HG02610 (cell line): Measurements from ENCODE around the gene GPHB5.
"Not testable (repeated sequence)": the region's sequence is repeated elsewhere in the genome, so short reads cannot be mapped to it uniquely, and the experiment has no call there.

Experiments
- ATAC-seq: cut with Tn5 transposase; IDR thresholded peaks from one replicate; pipeline ENCODE4 v1.9.1; 2021; ENCODE audit warnings: mild to moderate bottlenecking, moderate library complexity; ENCODE audit not compliant: unreplicated experiment

Gene GPHB5

DNA sequence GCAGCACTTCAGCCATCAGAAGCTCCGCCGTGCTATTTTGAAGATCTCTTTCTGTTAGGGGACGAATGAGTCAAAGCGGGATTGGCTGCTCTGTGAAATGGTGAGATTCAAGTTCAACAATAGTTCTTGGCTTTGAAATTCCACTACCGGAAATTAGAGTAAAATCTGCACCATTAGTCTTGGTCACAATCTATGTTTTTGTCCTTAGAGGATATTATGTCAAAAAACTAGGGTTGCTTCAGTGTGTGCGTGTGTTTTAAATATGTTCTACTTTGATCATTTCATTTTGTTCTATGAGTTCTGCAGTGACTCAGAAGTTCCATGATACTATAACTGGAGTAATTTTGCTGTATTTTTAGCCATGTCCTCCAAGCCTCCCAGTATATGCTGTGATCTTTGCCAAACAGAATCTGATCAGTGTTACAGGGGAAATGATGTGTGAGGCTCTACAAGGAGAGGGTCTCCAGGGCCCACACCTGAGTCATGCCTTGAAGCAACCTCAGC, 22.6 kb downstream of the GPHB5 start:
- no peak for ATAC-seq

DNA sequence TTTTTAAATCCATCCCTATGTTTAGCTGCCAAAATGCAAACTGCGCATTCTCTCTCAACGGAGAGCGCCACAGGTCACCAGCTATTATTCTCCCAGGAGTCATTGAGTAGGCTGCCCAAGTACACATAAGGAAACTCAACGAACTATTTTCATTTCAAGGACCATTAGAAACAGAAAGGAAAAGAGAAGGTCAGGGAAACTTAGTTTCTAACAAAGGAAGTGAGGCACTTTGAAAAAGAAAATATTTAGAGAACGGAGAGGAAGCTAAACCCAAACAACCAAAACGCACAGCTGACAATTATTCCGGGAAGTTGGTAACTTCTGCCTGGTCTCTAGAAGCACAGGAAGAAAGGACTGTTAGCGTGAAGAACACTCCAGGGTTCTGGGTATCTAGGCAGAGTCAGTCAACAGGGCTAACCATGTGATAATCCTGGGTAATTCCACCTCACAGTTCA, 23.5 kb downstream of the GPHB5 start:
- no peak for ATAC-seq

DNA sequence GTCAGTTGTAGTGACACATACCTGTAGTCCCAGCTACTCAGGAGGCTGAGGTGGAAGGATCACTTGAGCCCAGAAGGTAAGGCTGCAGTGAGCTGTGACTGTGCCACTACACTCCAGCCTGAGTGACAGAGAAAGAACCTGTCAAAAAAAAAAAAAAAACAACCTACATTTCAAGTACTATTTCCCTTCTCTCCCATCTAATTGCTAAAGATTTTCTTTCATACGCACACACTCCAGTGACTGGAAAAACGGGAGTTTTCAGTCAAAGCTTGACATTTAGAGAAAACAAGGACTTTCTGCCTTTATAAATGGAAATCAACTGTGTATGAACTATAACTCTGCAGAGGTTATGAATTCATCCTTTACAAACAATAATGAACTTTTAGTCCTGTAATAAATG, 25.9 kb downstream of the GPHB5 start:
- ATAC-seq, result no peak

DNA sequence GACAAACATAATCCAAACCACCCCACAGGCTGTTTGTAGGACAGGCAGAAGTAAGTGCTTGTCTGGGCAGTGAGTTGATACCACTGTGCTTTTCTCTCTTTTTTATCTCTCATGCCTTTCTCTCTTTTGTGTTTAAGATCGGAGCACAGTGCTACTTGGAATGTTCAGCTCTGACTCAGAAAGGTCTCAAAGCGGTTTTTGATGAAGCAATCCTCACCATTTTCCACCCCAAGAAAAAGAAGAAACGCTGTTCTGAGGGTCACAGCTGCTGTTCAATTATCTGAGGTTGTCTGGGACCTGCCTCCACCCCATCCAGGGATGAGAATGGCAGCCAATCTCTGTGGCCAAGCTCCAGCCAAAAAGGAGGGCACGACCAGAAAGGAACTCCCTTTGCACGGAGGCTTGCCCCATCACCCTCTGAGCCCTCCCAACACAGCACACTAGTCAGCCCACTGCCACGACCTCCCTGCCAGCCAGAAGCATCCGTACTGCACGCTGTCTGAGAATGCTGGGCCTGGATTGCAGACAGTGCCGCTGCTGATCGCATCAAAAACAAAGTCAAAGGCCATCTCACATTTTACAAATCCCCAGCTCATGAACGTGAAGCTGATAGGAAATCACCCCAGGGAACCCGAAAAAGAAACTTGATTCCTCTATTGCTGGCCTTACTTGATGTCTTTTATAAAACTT, 27.8 kb downstream of the GPHB5 start:
- no peak for ATAC-seq

DNA sequence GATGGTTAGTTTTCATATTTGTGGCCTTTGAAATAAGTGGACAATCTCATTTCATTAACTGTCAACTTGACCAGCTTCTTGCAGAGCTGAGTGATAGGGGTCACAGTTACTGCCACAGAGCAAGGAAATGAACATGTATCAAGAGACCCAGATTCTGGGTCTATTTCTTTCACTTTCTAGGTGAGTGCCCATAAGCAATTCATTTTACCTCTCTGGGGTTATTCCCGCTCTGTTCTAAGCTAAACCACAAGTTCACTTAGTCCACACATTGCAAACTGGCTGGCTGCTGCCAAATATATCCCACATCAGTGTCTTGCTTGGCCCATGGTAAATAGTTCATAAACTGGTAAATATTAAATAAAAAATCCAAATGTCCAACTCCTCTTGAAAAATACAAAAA, 29.9 kb downstream of the GPHB5 start:
- peak; percentile 80 for ATAC-seq

DNA sequence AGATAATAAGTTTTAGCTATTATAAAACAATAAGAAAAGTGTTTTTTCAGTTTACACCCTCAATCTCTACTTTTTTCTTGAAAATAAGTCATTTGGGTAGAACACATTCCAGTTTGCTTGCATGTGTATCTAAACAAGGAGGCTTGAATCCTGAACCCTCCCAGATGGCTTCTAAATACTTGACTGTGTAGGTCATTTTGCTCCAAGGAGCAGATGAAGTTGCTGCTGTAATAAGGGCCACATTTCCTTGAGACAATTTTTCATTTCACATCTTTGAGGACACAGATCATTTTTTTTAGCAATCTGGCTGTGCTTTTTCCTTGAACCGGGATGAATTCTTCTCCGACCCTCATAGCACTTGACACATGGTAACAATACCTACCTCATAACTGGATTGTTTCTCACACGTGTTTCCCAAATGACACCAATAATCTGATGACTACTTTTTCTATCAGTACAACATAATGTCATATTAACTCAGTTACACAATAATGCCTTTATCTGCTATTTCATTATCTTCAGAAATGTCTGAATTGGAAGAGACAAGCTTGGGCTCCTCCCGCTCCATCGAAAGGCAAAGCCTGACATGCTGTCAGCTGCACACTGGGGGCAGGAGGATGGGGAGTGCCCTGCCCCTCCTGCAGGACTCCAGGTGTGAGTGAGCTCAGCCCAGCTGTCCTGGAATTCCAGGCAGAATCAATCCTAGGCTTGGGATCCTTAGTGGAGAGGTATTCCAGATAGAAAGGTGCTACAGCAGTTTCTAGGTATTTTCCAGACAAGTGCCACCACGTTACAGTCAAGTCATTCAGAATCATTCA, 30.9 kb downstream of the GPHB5 start:
- ATAC-seq, result no peak

DNA sequence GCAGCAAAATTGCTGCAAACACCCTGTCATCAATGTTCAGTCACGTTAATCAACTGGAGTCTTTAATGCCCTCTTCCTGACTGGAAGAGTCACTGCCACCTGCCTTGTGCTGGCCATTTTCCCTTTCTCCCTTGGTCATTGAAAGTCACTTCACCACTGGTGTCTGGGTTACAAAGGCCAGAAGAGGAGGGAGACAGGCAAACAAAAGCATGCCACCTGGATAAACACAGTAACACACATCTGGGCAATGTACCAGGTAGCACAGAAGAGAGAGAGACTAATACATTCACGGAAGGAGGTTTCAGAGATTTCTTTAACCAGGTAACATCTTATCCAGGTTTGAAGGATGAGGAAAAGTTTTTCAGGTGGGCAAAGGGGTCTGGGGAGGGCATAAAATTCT, 32.7 kb downstream of the GPHB5 start:
- no peak for ATAC-seq

DNA sequence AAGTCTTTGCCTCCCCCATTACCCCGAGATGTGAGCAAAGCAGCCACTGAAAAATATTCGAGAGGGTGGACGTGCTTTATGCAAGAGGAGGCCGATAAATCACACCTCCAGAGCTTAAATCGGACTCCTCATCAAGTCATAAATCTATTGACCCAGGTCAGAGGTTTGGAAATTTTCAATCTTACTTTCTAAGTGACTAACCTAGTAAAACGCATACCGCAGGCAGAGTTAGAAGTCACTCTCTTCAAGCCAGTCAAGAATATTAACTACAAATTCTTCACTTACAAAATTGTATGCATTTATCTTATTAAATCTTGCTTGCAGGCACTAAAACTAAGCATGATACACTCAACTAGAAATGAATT, 34.9 kb downstream of the GPHB5 start:
- no peak for ATAC-seq

DNA sequence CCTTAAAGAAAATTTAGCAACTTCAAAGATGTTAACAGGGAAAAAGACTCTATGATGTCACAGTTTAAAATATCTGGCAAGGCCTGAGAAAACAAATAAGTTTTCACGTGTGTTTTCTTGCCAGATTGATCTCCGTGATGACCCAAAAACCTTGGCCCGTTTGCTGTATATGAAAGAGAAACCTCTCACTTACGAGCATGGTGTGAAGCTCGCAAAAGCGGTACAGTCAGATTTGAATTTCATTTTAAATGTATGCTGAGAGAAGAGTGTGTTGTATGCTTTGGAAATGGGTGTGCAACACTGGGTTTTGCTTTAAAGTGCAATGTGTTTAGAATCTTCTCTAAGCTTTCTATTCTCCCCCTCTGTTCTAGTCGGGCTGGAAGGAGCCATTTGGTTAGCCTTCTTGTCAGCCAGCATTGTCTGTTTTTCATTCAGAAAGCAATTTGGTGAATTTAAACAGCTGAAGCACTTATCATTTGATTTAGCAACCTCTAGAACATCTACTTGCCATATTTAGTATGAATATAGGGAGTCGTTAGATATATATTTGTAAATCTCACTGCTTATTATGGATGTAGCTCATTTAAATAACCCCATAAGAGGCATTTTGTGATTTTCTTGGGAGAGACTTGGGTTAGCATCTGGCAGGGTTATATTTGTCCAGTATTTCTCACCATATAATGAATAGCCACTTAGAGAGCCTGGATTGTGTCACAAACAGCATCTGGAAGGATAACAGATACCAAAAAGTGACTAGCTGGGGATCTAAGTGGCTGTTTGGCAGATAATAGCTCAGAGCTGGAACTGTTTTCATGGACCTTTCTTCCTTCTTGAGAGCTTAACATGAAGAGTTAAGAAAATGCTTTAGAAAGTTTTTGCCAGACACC, 35.5 kb downstream of the GPHB5 start:
- no peak for ATAC-seq

DNA sequence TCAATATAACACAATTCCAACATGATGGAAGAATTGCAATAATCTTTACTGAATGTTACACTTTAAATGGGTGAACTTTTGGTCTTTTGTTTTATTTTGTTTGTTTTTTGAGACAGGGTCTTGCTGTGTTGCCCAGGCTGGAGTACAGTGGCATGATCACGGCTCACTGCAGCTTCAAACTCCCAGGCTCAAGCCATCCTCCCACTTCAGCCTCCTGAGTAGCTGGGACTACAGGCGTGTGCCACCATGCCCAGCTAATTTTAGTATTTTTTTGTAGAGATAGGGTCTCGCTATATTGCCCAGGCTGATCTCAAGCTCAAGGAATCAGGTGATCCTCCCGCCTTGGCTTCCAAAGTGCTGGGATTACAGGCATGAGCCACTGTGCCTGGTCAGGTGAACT, 38.8 kb downstream of the GPHB5 start:
- not testable (repeated sequence) for ATAC-seq

DNA sequence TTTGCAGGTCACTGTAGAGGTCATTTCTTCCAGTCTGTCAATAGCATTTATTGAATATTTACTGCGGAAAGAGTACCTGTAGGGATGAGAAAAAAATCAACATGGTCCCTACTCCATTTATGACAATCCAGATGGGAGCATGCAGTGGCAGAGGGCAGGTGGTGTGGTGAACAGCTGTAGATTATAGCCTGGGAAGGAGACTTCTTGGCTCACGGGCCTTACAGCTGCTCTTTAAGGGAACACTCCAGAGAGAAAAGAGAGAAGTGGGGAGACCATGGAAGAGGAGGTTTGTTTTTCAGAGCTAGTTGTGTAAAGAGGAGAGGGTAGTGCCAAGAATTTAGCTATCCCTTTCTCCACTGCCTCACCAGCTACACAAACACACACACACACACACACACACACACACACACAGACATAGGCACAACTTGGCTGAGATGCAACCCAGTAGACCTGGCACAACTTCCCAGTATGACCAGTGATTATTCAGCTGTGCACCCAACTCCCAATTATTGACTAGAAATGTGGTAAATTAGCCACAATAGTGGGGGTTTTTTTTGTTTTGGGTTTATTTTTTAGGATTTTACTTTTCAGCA, 41.0 kb downstream of the GPHB5 start:
- ATAC-seq, result no peak

DNA sequence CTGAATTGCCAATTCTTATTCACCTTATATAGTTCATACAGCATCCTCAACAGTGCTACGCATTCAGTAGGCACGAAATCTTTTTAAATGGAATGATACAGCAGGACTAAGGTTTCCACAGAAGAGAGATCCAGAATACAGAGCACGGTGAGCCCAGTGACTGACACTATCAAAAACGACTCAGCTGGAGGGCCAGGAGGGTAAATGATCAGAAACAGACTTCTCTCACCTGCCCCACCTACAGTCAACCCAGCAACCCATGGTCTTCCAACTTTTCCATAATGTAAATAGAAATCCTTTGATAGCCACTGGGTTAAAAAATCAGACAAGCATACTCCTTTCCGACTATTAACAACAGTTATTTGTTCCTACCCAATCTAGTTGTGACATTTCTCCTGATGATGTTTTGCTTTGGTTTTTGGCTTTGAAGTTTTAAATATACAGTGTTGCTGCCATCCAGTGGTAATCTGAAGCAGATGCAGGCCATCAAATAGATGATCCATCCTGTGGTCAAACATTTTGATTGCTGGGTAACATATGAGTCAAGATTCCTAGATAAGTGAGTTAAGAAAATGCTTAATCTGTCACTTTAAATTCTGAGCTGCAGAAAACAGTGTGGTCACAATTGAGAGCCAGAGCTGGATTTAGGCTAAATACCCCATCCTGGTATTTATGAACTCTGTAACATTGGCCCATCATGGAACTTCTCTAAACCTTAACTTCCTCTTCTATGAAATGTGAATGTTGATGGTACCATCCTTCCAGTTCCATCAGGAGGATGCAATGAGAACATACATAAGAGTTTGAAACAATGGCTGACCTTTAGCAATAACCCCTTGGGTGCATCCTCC, 42.0 kb downstream of the GPHB5 start:
- ATAC-seq, result peak; percentile 61

DNA sequence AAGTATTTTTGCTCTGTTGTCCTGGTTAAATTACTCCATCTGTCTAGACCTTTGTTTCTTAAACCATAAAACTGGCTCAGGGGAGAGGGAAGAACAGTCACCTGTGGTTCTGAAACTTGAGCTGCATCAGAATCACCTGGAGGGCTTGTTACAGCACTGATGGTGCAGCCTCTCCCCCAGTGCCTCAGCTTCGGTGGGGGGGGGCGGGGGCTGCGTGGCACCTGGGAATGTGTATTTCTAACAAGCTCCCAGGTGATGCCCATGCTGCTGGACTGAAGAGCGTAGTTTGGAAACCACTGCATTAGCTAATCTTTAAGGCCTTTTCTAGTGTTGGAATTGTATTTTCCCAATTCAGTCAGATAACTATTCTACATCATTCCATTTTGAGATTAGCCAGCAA, 42.7 kb downstream of the GPHB5 start:
- ATAC-seq, result no peak

DNA sequence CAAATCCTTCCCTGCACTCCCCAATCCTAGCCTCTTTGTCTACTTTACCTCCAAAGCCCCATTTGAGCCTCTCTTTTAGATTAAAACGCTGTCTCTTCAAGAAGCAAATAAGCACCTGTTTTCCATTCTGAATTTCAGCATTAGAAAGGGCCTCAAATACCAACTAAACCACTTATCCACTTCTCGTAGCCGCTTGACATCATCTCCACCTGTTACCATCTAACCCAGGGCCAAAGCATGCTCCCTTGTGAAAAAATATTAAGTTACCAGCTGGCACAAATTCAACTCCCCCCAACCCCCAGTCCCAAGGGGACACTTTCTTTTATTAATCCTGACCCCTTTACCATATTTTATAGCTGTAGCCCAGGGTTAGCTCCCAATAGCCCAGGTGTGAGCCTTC, 43.1 kb downstream of the GPHB5 start:
- no peak for ATAC-seq

DNA sequence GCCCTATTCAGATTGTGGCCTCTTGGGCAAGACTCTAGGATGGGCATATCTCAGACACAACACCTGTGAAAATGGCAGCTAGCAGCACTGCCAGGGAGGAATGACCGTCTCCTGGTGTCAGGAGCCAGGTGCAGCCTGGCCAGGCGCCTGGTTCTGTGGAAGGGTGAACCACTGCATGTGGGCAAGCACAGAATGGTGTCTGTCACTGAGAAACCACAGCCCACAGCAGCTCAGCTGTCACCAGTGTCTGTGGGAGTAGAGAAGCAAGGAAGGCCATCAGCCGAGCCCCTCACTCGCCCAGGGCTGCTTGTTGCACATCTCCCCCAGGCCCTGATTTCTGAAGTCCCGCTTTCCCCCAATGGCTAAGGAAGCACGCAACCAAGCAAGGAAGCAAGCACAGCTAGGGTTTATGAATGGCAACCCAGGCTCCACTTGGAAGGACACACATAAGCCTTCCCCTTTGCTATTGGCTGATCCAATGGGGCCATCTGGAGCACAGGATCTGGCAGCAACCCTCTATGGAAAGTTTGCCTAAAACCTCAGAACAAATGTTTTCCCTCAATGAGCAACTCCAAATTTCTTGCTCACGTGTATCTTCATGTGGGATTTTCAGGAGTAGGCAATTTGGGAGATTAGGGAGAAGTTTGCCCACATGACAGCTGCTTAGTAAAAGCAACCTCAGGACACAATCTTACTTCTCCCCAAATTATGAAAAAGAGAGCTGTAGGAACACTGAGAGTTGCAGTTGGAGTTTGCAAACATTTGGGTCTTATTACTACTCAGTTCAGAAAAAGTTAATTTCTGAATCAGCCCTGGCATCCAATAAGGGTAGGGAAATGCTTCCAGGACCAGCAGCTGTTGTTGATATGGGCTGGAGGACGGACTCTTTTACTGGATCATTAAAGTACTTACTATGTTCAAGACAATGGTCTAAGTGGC, 44.7 kb downstream of the GPHB5 start:
- ATAC-seq, result no peak

DNA sequence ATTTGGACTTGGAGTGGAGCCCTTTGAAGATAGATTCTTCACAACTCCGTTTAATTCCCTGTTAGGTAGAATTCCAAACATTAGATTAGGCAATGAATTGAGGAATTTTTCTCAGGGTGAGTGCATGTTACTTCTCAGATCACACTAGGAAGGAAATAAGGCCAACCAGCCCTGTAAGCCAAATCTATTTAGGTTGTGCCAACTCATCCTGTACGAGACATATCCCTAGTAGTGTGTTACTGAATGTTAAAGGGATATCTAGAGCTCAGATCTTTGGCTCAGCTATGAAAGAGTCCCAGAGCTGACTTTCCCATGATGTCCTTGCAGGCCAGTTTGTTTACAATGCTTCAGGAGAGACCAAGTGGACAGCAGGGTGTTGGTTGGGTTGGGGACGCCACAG, 45.6 kb downstream of the GPHB5 start:
- no peak for ATAC-seq

DNA sequence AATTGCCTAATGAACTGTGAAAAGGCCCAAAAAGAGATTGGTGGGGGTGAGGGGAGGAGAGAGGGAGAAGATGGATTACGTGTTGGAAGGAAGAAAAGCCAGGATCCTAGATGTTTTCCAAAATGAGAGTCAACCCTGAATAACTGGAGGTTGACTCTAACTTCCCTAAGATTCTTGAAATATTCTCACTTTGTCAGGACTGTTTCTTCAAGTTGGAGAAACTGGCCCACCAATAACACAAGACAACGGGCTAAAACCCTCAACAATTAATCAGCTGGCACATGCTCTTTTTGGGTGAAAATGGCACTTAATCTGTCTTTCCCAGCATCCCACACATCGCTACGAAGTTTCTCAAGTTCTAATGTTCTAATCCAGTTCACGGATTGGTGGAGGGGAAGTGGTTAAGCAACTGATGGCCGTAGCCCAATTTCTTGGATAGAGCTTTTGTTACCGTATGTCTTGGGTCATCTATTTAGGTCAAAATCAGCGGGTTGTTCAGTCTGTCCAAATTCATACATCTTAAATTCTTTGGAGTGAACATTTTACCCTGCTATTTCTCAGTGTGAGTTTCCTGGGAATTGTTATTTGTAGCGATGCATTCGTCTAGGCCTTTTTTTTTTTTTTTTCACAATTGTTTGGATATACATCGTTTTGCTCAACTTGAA, 49.0 kb downstream of the GPHB5 start:
- ATAC-seq, result no peak

DNA sequence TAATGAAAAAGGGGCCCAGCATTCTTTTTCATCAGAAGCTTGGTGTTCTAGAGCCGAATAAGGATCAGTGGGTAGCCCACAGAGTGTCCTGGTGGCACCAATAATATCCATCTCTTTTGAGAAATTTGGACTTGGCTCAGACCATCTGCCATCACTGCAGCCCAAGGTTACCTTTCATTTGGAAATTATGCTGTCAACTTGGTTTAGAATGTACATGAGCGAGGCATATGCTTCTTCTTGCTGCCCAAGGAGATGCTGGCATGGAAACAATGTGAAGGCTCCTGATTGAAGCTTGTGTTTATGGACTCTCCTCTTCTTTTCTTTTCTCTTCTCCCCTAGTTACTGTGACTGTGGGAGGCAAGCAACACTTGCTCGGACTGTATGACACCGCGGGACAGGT, 50.0 kb downstream of the GPHB5 start:
- no peak for ATAC-seq
